Esophagus squamous epithelium (tissue), 5 donors: ENCODE results near the gene MTHFSD. TPM values are rescaled to one million over a fixed set of nuclear protein-coding genes. Genes with fewer than 3 reads are reported as not detected.

Source experiments
- DNase-seq: peaks from one replicate; lab custom pipeline; 2025; lab: John Stamatoyannopoulos, UW
- H3K27ac ChIP-seq, 4 donors: fragments of 200-600 bp; sonication (generic); one replicate each; pipeline ENCODE4 v1.5.1; 2016 to 2019; ENCODE audit warnings: mild to moderate bottlenecking in 1 of 4
- H3K27me3 ChIP-seq, 4 donors: fragments of 200-600 bp; sonication (generic); 1 replicate in 3 of 4; 2 replicates in 1 of 4; pipeline versions ENCODE4 v1.5.1 to v1.6.0; 2017 to 2021; ENCODE audit warnings: antibody characterized with exemption in 1 of 4
- H3K36me3 ChIP-seq, 3 donors: fragments of 200-600 bp; sonication (generic); one replicate each; pipeline ENCODE4 v1.5.1; 2016 to 2019
- H3K4me1 ChIP-seq, 3 donors: fragments of 200-600 bp; sonication (generic); one replicate each; pipeline ENCODE4 v1.5.1; 2017 to 2019
- H3K4me3 ChIP-seq, 4 donors: fragments of 200-600 bp; sonication (generic); 1 replicate in 3 of 4; 2 replicates in 1 of 4; pipeline ENCODE4 v1.5.1; 2016 to 2019; ENCODE audit warnings: mild to moderate bottlenecking in 2 of 4, moderate library complexity in 1 of 4
- H3K9me3 ChIP-seq, 3 donors: fragments of 200-600 bp; sonication (generic); one replicate each; pipeline ENCODE4 v1.5.1; 2016 to 2019
- CTCF ChIP-seq, 6 experiments: fragments of 450-650 bp in 4 of 6; fragments of 200-600 bp in 2 of 6; sonication (generic) in 2 of 6; IDR thresholded peaks; one replicate each; pipeline ENCODE4 v1.5.1; 2016 to 2019; ENCODE audit warnings: antibody characterized with exemption in 6 of 6, mild to moderate bottlenecking in 4 of 6, moderate library complexity in 4 of 6
- POLR2A ChIP-seq, 4 donors: fragments of 450-650 bp; IDR thresholded peaks; one replicate each; pipeline ENCODE4 v1.6.1; 2017; ENCODE audit warnings: antibody characterized with exemption in 4 of 4, mild to moderate bottlenecking in 4 of 4, moderate library complexity in 3 of 4
- WGBS, 2 donors: methylation state at CpG; one replicate each; pipeline ENCODE4 v1.1.5; 2018; 5-methylcytosine and 5-hydroxymethylcytosine counted together
- intact Hi-C: fragments of 100-400 bp; cut with DNase I; formaldehyde crosslinking; loops from one replicate; pipeline ENCODE4 v1.15.0; 2022
- total RNA-seq, 4 donors: library from RNA; depleted of rRNA; stranded (reverse); fragments of >200 nt; gene quantifications; one replicate each; pipeline ENCODE4 v1.1.0, GENCODE V29; 2016
- donor health status: DM: yes; HTN: yes; CAD: no.

Gene MTHFSD
- total RNA-seq, 4 donors from 2014 or later, result 10.7 to 17.7 (median 14.8) TPM

- peak overlapping the region; percentile 5 to 63 (median 42) for H3K4me3 ChIP-seq
- H3K4me1 ChIP-seq, result peaks cover 4 to 72% (median 10%) of the 10 kb centered on the region in 3 donors
- intact Hi-C loops, result no loop called here
- peak overlapping the region; percentile 76 to 95 (median 92) for H3K27ac ChIP-seq
- no peak for DNase-seq
- TF ChIP-seq POLR2A (IDR thresholded peaks at IDR 0.05) (no peak), CTCF (IDR thresholded peaks at IDR 0.05) (no peak)
- no peaks in the 10 kb centered on the region for H3K9me3 ChIP-seq
- 11 to 20% methylated on average over 12 to 18 of the region's 34 CpGs for WGBS, 2 donors
- peaks cover 14 to 100% (median 29%) of the 10 kb centered on the region in 4 donors for H3K27me3 ChIP-seq
- no peaks in the 10 kb centered on the region for H3K36me3 ChIP-seq
Measured at GRCh38 chr16:86496262-86496928, 58.6 kb downstream of the MTHFSD start.

DNA sequence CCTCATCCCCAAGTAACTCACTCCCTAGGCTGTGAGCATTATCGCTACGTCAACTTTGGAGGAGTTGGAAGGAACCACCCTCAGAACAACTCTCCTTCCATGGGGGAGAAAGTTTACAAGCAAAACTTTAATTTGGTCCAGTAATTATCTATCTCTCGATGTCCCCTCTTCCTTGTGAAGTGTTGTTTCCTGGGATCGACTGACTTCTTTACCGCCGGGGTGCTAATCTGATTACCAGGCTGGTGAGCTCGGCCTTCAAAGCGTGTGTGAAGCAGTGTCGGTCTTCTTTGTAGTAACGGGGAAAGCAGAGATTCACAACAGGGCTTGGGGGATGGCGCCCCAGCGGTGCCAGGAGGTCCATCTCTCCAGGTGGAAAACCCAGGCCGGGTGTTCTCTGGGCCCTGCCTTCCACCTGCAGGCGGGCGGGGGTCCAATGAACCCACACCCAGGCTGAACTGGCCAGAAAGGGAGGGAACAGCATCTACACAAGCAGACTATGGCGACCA, 59.2 kb downstream of the MTHFSD start:
- intact Hi-C loops, result no loop called here
- TF ChIP-seq POLR2A (IDR thresholded peaks at IDR 0.05) (no peak), CTCF (IDR thresholded peaks at IDR 0.05) (no peak)
- H3K36me3 ChIP-seq, result no peaks in the 10 kb centered on the region
- H3K4me3 ChIP-seq, result peak overlapping the region; percentile 5 to 63 (median 42)
- peak overlapping the region; percentile 76 to 95 (median 92) for H3K27ac ChIP-seq
- H3K4me1 ChIP-seq, result peaks cover 9 to 75% (median 10%) of the 10 kb centered on the region in 3 donors
- peaks cover 14 to 100% (median 29%) of the 10 kb centered on the region in 4 donors for H3K27me3 ChIP-seq
- WGBS, 2 donors, result 39 to 45% methylated on average over 6 to 7 of the region's 16 CpGs
- H3K9me3 ChIP-seq, result no peaks in the 10 kb centered on the region
- DNase-seq, result no peak

GRCh38 chr16:86495357-86495701, 59.7 kb downstream of the MTHFSD start:
- 21 to 42% methylated on average over 7 to 9 of the region's 10 CpGs for WGBS, 2 donors
- peak overlapping the region; percentile 76 to 95 (median 92) for H3K27ac ChIP-seq
- H3K4me3 ChIP-seq, result peak overlapping the region in 3 of 4 donors; percentile 14 to 63 (median 47)
- intact Hi-C loops, result no loop called here
- TF ChIP-seq POLR2A (IDR thresholded peaks at IDR 0.05), result no peak
- TF ChIP-seq CTCF (IDR thresholded peaks at IDR 0.05), result no peak
- DNase-seq, result no peak
- peaks cover 9 to 71% (median 10%) of the 10 kb centered on the region in 3 donors for H3K4me1 ChIP-seq
- no peaks in the 10 kb centered on the region for H3K36me3 ChIP-seq
- H3K9me3 ChIP-seq, result no peaks in the 10 kb centered on the region
- H3K27me3 ChIP-seq, result peaks cover 12 to 100% (median 29%) of the 10 kb centered on the region in 4 donors

DNA sequence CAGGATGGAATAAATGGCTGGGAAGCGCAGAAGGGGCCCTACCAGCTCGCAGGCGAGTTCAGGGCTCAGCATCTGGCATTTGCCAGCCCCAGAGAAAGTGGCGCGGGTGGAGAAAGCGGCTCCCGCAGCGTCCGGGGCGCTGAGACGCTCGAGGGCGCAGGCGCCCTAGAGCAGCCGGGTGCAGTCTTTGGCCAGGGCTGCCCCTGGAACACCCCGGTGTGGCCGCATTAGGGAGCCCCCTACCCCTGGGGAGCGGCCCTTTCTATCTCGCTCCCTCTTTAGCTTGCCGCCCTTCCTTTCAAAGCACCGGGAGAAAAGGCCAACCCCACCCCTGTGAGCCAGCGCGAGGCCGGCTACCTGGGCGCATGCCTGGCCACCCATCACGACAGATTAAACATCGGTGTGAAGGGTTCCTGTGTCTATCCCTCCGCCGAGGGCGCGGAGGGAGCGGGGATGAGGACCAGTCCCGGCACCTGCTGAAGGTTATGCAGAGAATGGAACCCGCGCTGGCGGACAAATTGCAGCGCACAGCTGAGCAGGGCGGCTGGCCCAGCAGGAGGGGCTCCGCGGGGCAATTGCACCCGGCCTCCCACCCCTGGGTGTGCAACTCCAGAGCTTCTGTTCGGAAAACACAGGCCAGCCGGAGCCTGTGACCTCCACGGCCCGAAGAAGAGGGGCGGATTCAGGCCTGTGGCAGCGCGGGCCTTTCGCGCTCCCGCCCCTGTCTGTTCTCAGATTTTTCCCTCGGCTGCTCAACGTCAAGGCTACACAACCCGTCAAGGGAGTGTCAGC, 60.3 kb downstream of the MTHFSD start:
- Histone ChIP-seq H3K9me3 (no peaks in the 10 kb centered on the region), H3K4me1 (peaks cover 9 to 68% (median 10%) of the 10 kb centered on the region in 3 donors), H3K36me3 (no peaks in the 10 kb centered on the region), H3K27me3 (peaks cover 6 to 99% (median 29%) of the 10 kb centered on the region in 4 donors), H3K27ac (peak overlapping the region; percentile 76 to 95 (median 92)), H3K4me3 (peak overlapping the region in 3 of 4 donors; percentile 14 to 63 (median 17))
- TF ChIP-seq CTCF (IDR thresholded peaks at IDR 0.05) (no peak), POLR2A (IDR thresholded peaks at IDR 0.05) (no peak)
- 20% methylated on average over 7 of the region's 54 CpGs; no CpG with 5 or more reads in 1 of the 2 donors for WGBS, 2 donors
- intact Hi-C loops, result no loop called here
- DNase-seq, result no peak
